ENCODE data around the gene ARF4. TPM values are rescaled to one million over a fixed set of nuclear protein-coding genes. Genes with fewer than 3 reads are reported as not detected.

Gene ARF4
- total and polyA plus RNA-seq, 2 of the 4 experiments (the other 2 are of a cell fraction), result 172 to 412 TPM

Small RNA genes within 50 kb of the gene (microRNA-seq; reads per million reads assigned to microRNA genes)
- gene RNU6-108P (ENCODE audit: insufficient read depth, insufficient read length), result not detected
- gene RNU6-483P (ENCODE audit: insufficient read depth, insufficient read length), result not detected
- not detected for gene RNU6ATAC26P (ENCODE audit: insufficient read depth, insufficient read length)

Small RNA genes within 50 kb of the gene (small RNA-seq; reads per million reads assigned to genes)
- gene RNU6-108P (0 reads per million in 5 experiments), gene RNU6-483P (0 reads per million in 5 experiments), gene RNU6ATAC26P (0 reads per million in 5 experiments)

Other genes with a start within 250 kb of the ARF4 start
- under 0.01 TPM in 2 replicates for gene DNAH12, start 53.0 kb downstream of the ARF4 start, total RNA-seq (2012; rRNA removed)
- 0.02 TPM in 1 of 2 replicates, not detected in the other for gene DNAH12, start 53.0 kb downstream of the ARF4 start, polyA plus RNA-seq (2012; rRNA removed)
- gene PDE12, start 41.1 kb downstream of the ARF4 start, total RNA-seq (2012; rRNA removed), result 16.8 and 16.9 TPM in 2 replicates
- gene PDE12, start 41.1 kb downstream of the ARF4 start, polyA plus RNA-seq (2012; rRNA removed), result 9.5 and 10.0 TPM in 2 replicates
- 9.0 and 10.3 TPM in 2 replicates for gene DENND6A, start 95.7 kb upstream of the ARF4 start, total RNA-seq (2012; rRNA removed)
- 3.5 and 3.8 TPM in 2 replicates for gene DENND6A, start 95.7 kb upstream of the ARF4 start, polyA plus RNA-seq (2012; rRNA removed)
- gene SLMAP, start 159.0 kb upstream of the ARF4 start, total RNA-seq (2012; rRNA removed), result 26.5 and 32.2 TPM in 2 replicates
- 14.1 and 15.5 TPM in 2 replicates for gene SLMAP, start 159.0 kb upstream of the ARF4 start, polyA plus RNA-seq (2012; rRNA removed)

Measured in IMR-90 (cell line).